Tibial artery (tissue), 4 donors: Measurements from ENCODE around the gene EPHA1.

ENCODE experiments used
- DNase-seq, 2 donors: peaks; one replicate each; pipeline ENCODE4 v3.0.0-alpha.2; 2019
- H3K27ac ChIP-seq, 2 donors: fragments of 200-600 bp; sonication (generic) in 1 of 2; 1 replicate in 1 of 2; 2 replicates in 1 of 2; pipeline ENCODE4 v1.5.1; 2018 to 2019; ENCODE audit warnings: mild to moderate bottlenecking in 1 of 2
- H3K27me3 ChIP-seq, 2 donors: fragments of 200-600 bp; sonication (generic) in 1 of 2; one replicate each; pipeline versions ENCODE4 v1.5.1 to v1.6.0; 2016 to 2019
- H3K36me3 ChIP-seq, 3 donors: fragments of 200-600 bp; sonication (generic) in 2 of 3; one replicate each; pipeline ENCODE4 v1.5.1; 2016 to 2019; ENCODE audit warnings: mild to moderate bottlenecking in 2 of 3
- H3K4me1 ChIP-seq, 4 donors: fragments of 200-600 bp; sonication (generic) in 2 of 4; 1 replicate in 3 of 4; 2 replicates in 1 of 4; pipeline ENCODE4 v1.5.1; 2016 to 2019
- H3K4me3 ChIP-seq, 2 donors: fragments of 200-600 bp; sonication (generic) in 1 of 2; 1 replicate in 1 of 2; 2 replicates in 1 of 2; pipeline ENCODE4 v1.5.1; 2018 to 2019; ENCODE audit warnings: mild to moderate bottlenecking in 2 of 2
- H3K9me3 ChIP-seq, 3 donors: fragments of 200-600 bp; sonication (generic) in 1 of 3; one replicate each; pipeline ENCODE4 v1.5.1; 2016 to 2019
- CTCF ChIP-seq, 2 experiments: fragments of 200-600 bp in 1 of 2; fragments of 450-650 bp in 1 of 2; IDR thresholded peaks; one replicate each; pipeline ENCODE4 v1.5.1; 2017 to 2019; ENCODE audit warnings: antibody characterized with exemption in 2 of 2, mild to moderate bottlenecking in 1 of 2, moderate library complexity in 1 of 2
- intact Hi-C: fragments of 100-400 bp; cut with DNase I; formaldehyde crosslinking; loops from one replicate; pipeline ENCODE4 v1.15.0; 2023; ENCODE audit warnings: low total_unique reads

The EPHA1 gene

GRCh38 chr7:143398616-143399015, 10.0 kb downstream of the EPHA1 start:
- intact Hi-C loops: no loop called here
- peaks cover 0 to 61% (median 6%) of the 10 kb centered on the region in 3 donors for H3K36me3 ChIP-seq
- H3K27ac ChIP-seq: no peak overlapping the region
- no peak for DNase-seq
- H3K4me1 ChIP-seq: peaks cover 0 to 11% (median 4%) of the 10 kb centered on the region in 4 donors
- no peaks in the 10 kb centered on the region for H3K27me3 ChIP-seq
- no peak for TF ChIP-seq CTCF (IDR thresholded peaks at IDR 0.05)
- H3K9me3 ChIP-seq: no peaks in the 10 kb centered on the region
- no peak overlapping the region for H3K4me3 ChIP-seq

DNA sequence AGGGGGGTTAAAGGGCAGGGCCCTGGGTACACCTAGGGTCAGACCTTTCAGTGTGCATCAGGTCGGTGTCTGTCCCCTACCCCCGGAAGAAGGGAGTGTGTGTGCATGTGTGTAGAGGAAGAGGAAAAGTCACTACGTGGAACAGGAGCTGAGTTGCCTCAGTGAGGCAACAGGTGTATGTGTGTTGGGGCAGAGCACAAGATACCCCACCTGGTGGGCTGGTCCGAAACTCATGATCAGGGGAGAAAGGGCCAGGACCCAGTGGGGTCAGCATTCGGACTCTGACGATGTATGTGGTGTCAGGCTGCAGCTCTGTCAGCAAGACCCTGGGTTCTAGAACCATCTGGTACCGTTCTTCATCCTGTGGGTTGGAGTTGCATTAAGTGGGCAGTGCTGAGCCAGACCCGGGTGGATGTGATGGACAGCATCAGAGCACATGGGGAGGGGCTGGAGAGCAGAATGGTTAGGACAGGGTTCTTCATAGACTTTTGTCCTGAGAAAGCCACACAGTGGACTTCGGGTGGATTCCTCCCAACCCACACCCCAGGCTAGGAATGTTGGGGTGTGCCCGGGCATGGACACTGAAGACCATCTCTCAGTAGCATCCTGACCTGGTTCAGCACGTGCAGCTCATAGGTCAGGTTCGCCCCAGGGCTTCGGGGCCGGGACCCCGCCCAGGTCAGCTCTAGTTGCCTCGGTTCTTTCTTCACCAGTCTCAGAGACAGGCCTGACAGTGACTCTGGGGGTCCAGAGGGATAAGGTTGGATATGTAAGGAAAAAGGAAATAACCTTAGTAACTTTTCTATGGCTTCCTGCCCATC, 10.7 kb downstream of the EPHA1 start:
- intact Hi-C loops: no loop called here
- H3K4me3 ChIP-seq: no peak overlapping the region
- H3K27me3 ChIP-seq: no peaks in the 10 kb centered on the region
- no peak overlapping the region for H3K27ac ChIP-seq
- no peak for DNase-seq
- H3K9me3 ChIP-seq: no peaks in the 10 kb centered on the region
- no peak for TF ChIP-seq CTCF (IDR thresholded peaks at IDR 0.05)
- H3K4me1 ChIP-seq: peaks cover 0 to 18% (median 10%) of the 10 kb centered on the region in 4 donors
- peaks cover 0 to 68% (median 10%) of the 10 kb centered on the region in 3 donors for H3K36me3 ChIP-seq

GRCh38 chr7:143396625-143397556, 11.8 kb downstream of the EPHA1 start:
- intact Hi-C loops: no loop called here
- Histone ChIP-seq H3K4me1 (peaks cover 0 to 29% (median 21%) of the 10 kb centered on the region in 4 donors), H3K27ac (no peak overlapping the region), H3K36me3 (peaks cover 0 to 69% (median 14%) of the 10 kb centered on the region in 3 donors), H3K27me3 (no peaks in the 10 kb centered on the region), H3K4me3 (no peak overlapping the region), H3K9me3 (no peaks in the 10 kb centered on the region)
- no peak for TF ChIP-seq CTCF (IDR thresholded peaks at IDR 0.05)
- peak in 1 of 2 donors; percentile 72 for DNase-seq

GRCh38 chr7:143396182-143396581, 12.5 kb downstream of the EPHA1 start:
- intact Hi-C loops: no loop called here
- TF ChIP-seq CTCF (IDR thresholded peaks at IDR 0.05): no peak
- DNase-seq: peak in 1 of 2 donors; percentile 45
- Histone ChIP-seq H3K4me3 (no peak overlapping the region), H3K27me3 (no peaks in the 10 kb centered on the region), H3K36me3 (peaks cover 0 to 69% (median 16%) of the 10 kb centered on the region in 3 donors), H3K9me3 (no peaks in the 10 kb centered on the region), H3K27ac (no peak overlapping the region), H3K4me1 (peaks cover 3 to 36% (median 27%) of the 10 kb centered on the region in 4 donors)

GRCh38 chr7:143395187-143396149, 13.2 kb downstream of the EPHA1 start:
- no peaks in the 10 kb centered on the region for H3K9me3 ChIP-seq
- TF ChIP-seq CTCF (IDR thresholded peaks at IDR 0.05): no peak
- H3K27ac ChIP-seq: no peak overlapping the region
- intact Hi-C loops: no loop called here
- peaks cover 4 to 73% (median 23%) of the 10 kb centered on the region in 3 donors for H3K36me3 ChIP-seq
- H3K4me3 ChIP-seq: no peak overlapping the region
- peaks cover 5 to 43% (median 34%) of the 10 kb centered on the region in 4 donors for H3K4me1 ChIP-seq
- no peaks in the 10 kb centered on the region for H3K27me3 ChIP-seq
- peak in 1 of 2 donors; percentile 59 for DNase-seq
